Calu3 (cell line): Measurements from ENCODE around the gene PPL. TPM values are rescaled to one million over a fixed set of nuclear protein-coding genes. Genes with fewer than 3 reads are reported as not detected.

Experiments
- BruUV-seq: library from RNA; stranded (reverse); fragments of 400-500 nt; replicated peaks from 2 replicates; lab custom pipeline; 2021; lab: Mats Ljungman, UMichigan
- CTCF ChIA-PET: fragments of 300-600 bp; sonication (Branson Sonifier 250); formaldehyde crosslinking; loops from one replicate; lab custom pipeline; 2022; ENCODE audit warnings: antibody characterized with exemption; lab: Charles Lee
- DNase-seq: peaks from one replicate; pipeline ENCODE4 v3.0.0; 2022
- H3K27ac Mint-ChIP-seq: one replicate; pipeline ENCODE4 v1.8.0; 2022; ENCODE audit warnings: mixed read lengths; ENCODE audit not compliant: unreplicated experiment
- H3K27me3 Mint-ChIP-seq: one replicate; pipeline ENCODE4 v1.8.0; 2022; ENCODE audit warnings: mixed read lengths; ENCODE audit not compliant: unreplicated experiment
- H3K36me3 Mint-ChIP-seq: one replicate; pipeline ENCODE4 v1.8.0; 2022; ENCODE audit warnings: mild to moderate bottlenecking, moderate library complexity, mixed read lengths; ENCODE audit not compliant: insufficient read depth, unreplicated experiment
- H3K4me1 Mint-ChIP-seq: one replicate; pipeline ENCODE4 v1.8.0; 2022; ENCODE audit warnings: mild to moderate bottlenecking, low read depth, mixed read lengths; ENCODE audit not compliant: unreplicated experiment
- H3K4me3 Mint-ChIP-seq: one replicate; pipeline ENCODE4 v1.8.0; 2022; ENCODE audit warnings: mild to moderate bottlenecking, low read depth, moderate library complexity, mixed read lengths; ENCODE audit not compliant: unreplicated experiment
- H3K9me3 Mint-ChIP-seq: one replicate; pipeline ENCODE4 v1.8.0; 2022; ENCODE audit warnings: low read depth, mixed read lengths; ENCODE audit not compliant: unreplicated experiment
- CTCF ChIP-seq: fragments of 200-600 bp; IDR thresholded peaks from one replicate; pipeline ENCODE4 v1.8.0; 2022; ENCODE audit warnings: antibody characterized with exemption; ENCODE audit not compliant: unreplicated experiment
- intact Hi-C: fragments of 100-400 bp; cut with micrococcal nuclease; formaldehyde crosslinking; loops from one replicate; pipeline ENCODE4 v1.10.0; 2022; ENCODE audit not compliant: unreplicated experiment
- total RNA-seq: library from RNA; stranded (reverse); gene quantifications from 2 replicates; pipeline ENCODE4 v1.2.3, GENCODE V29; 2022

PPL gene
- total RNA-seq, 1 experiment from 2014 or later: 75.0 TPM

- BruUV-seq: no TSS peak
- peak; percentile 92 for DNase-seq
- no peak for TF ChIP-seq CTCF
- peaks cover 29% of the 10 kb centered on the region for H3K36me3 Mint-ChIP-seq
- peak overlapping the region; percentile 93 for H3K27ac Mint-ChIP-seq
- H3K4me3 Mint-ChIP-seq: peak overlapping the region; percentile 45
- intact Hi-C loops: no loop called here
- peaks cover 42% of the 10 kb centered on the region for H3K4me1 Mint-ChIP-seq
- H3K27me3 Mint-ChIP-seq: no peaks in the 10 kb centered on the region
- CTCF ChIA-PET: interaction anchor here (1.0 to 1.9 kb wide), 3 partner anchors 12 to 26 kb away, joined by 3 to 8 read pairs (median 4); no protein-coding TSS in a partner anchor
- no peaks in the 10 kb centered on the region for H3K9me3 Mint-ChIP-seq
Observed at GRCh38 chr16:4918781-4919251, 18.1 kb downstream of the PPL start.

- intact Hi-C loops: no loop called here
- TF ChIP-seq CTCF: no peak
- peak overlapping the region; percentile 45 for H3K4me3 Mint-ChIP-seq
- CTCF ChIA-PET: interaction anchor here (0.7 kb wide), 1 partner anchor 11 kb away, joined by 4 read pairs; no protein-coding TSS in a partner anchor
- no peak for DNase-seq
- no peaks in the 10 kb centered on the region for H3K9me3 Mint-ChIP-seq
- no peaks in the 10 kb centered on the region for H3K27me3 Mint-ChIP-seq
- no TSS peak for BruUV-seq
- peaks cover 36% of the 10 kb centered on the region for H3K4me1 Mint-ChIP-seq
- H3K36me3 Mint-ChIP-seq: peaks cover 24% of the 10 kb centered on the region
- peak overlapping the region; percentile 64 for H3K27ac Mint-ChIP-seq
Observed at GRCh38 chr16:4917117-4917516, 19.8 kb downstream of the PPL start.

- no peak for TF ChIP-seq CTCF
- DNase-seq: no peak
- no peaks in the 10 kb centered on the region for H3K9me3 Mint-ChIP-seq
- H3K27me3 Mint-ChIP-seq: no peaks in the 10 kb centered on the region
- H3K27ac Mint-ChIP-seq: peak overlapping the region; percentile 23
- intact Hi-C loops: no loop called here
- peaks cover 43% of the 10 kb centered on the region for H3K4me1 Mint-ChIP-seq
- BruUV-seq: no TSS peak
- H3K4me3 Mint-ChIP-seq: no peak overlapping the region
- peaks cover 25% of the 10 kb centered on the region for H3K36me3 Mint-ChIP-seq
- CTCF ChIA-PET: interaction anchor here (0.9 to 1.6 kb wide), 3 partner anchors 9 to 47 kb away, joined by 3 to 4 read pairs (median 3); partner anchors contain the start of gene PPL
Observed at GRCh38 chr16:4915226-4915761, 21.7 kb downstream of the PPL start.

GRCh38 chr16:4914528-4915225, 22.3 kb downstream of the PPL start:
- BruUV-seq: no TSS peak
- H3K4me3 Mint-ChIP-seq: no peak overlapping the region
- CTCF ChIA-PET: interaction anchor here (0.9 to 1.6 kb wide), 3 partner anchors 8 to 47 kb away, joined by 3 to 4 read pairs (median 3); partner anchors contain the start of gene PPL
- peaks cover 41% of the 10 kb centered on the region for H3K4me1 Mint-ChIP-seq
- no peak for TF ChIP-seq CTCF
- intact Hi-C loops: no loop called here
- H3K27ac Mint-ChIP-seq: peak overlapping the region; percentile 23
- H3K27me3 Mint-ChIP-seq: no peaks in the 10 kb centered on the region
- peaks cover 31% of the 10 kb centered on the region for H3K36me3 Mint-ChIP-seq
- H3K9me3 Mint-ChIP-seq: no peaks in the 10 kb centered on the region
- no peak for DNase-seq
